CD14-positive monocyte (primary cell): ENCODE data around the gene TMEM126B. TPM values are rescaled to one million over a fixed set of nuclear protein-coding genes. Genes with fewer than 3 reads are reported as not detected.
"Not testable (repeated sequence)": the region's sequence is repeated elsewhere in the genome, so short reads cannot be mapped to it uniquely, and the experiment has no call there.

Source experiments
- DNase-seq, 3 donors: peaks; one replicate each; pipeline ENCODE4 v3.0.0-alpha.2; 2011 to 2022
- H2AFZ ChIP-seq: 2 replicates; pipeline ENCODE4 v1.6.0; 2012; ENCODE audit warnings: mild to moderate bottlenecking, low read depth, low read length, inconsistent platforms; ENCODE audit not compliant: insufficient read depth, poor library complexity, severe bottlenecking
- H3K27ac ChIP-seq, 2 donors: 1 replicate in 1 of 2; 2 replicates in 1 of 2; pipeline ENCODE4 v1.5.1; 2012 to 2013; ENCODE audit warnings: low read length in 2 of 2, control low read depth in 1 of 2, inconsistent platforms in 1 of 2, low read depth in 1 of 2, mild to moderate bottlenecking in 1 of 2
- H3K27me3 ChIP-seq, 2 donors: one replicate each; pipeline versions ENCODE4 v1.6.0 to v1.6.1; 2011 to 2013; ENCODE audit warnings: low read length in 2 of 2; ENCODE audit not compliant: control insufficient read depth in 2 of 2, insufficient read depth in 2 of 2
- H3K36me3 ChIP-seq, 2 donors: replicated peaks in 1 of 2; 1 replicate in 1 of 2; 2 replicates in 1 of 2; pipeline versions ENCODE4 v1.5.1 to v1.6.1; 2012 to 2013; ENCODE audit warnings: low read length in 2 of 2, control low read depth in 1 of 2, inconsistent platforms in 1 of 2, mild to moderate bottlenecking in 1 of 2; ENCODE audit not compliant: insufficient read depth in 2 of 2, control insufficient read depth in 1 of 2
- H3K4me1 ChIP-seq, 2 donors: 1 replicate in 1 of 2; 2 replicates in 1 of 2; pipeline versions ENCODE4 v1.5.1 to v1.6.1; 2012 to 2013; ENCODE audit warnings: low read length in 2 of 2, control low read depth in 1 of 2, inconsistent platforms in 1 of 2, mild to moderate bottlenecking in 1 of 2, moderate library complexity in 1 of 2; ENCODE audit not compliant: insufficient read depth in 2 of 2, control insufficient read depth in 1 of 2
- H3K4me2 ChIP-seq: replicated peaks from 2 replicates; pipeline ENCODE3; 2012; ENCODE audit warnings: low read length, moderate library complexity, mild to moderate bottlenecking; ENCODE audit not compliant: poor library complexity, severe bottlenecking; ENCODE audit errors: extremely low read depth
- H3K4me3 ChIP-seq, 3 experiments: fragments of 200-600 bp in 1 of 3; sonication (generic) in 1 of 3; replicated peaks in 1 of 3; 1 replicate in 2 of 3; 2 replicates in 1 of 3; pipeline ENCODE4 v1.5.1; 2011 to 2013; ENCODE audit warnings: low read length in 3 of 3, mild to moderate bottlenecking in 3 of 3, control low read depth in 2 of 3, low read depth in 2 of 3, inconsistent platforms in 1 of 3, moderate library complexity in 1 of 3
- H3K79me2 ChIP-seq: 2 replicates; pipeline ENCODE4 v1.6.0; 2012; ENCODE audit warnings: mild to moderate bottlenecking, control low read depth, inconsistent platforms, low read length, moderate library complexity; ENCODE audit not compliant: insufficient read depth
- H3K9ac ChIP-seq: 2 replicates; pipeline ENCODE4 v1.6.0; 2017; ENCODE audit warnings: low read length, mild to moderate bottlenecking; ENCODE audit not compliant: insufficient read depth, poor library complexity, severe bottlenecking
- H3K9me3 ChIP-seq, 2 donors: replicated peaks in 1 of 2; 1 replicate in 1 of 2; 2 replicates in 1 of 2; pipeline versions ENCODE4 v1.5.1 to v1.6.1; 2012 to 2013; ENCODE audit warnings: low read length in 2 of 2, control low read depth in 1 of 2; ENCODE audit not compliant: control insufficient read depth in 1 of 2, insufficient read depth in 1 of 2
- H4K20me1 ChIP-seq: 2 replicates; pipeline ENCODE4 v1.6.0; 2012; ENCODE audit warnings: mild to moderate bottlenecking, low read length, control low read depth, moderate library complexity; ENCODE audit not compliant: insufficient read depth
- H3K27ac Mint-ChIP-seq, 7 donors: one replicate each; pipeline ENCODE4 v1.8.0; 2020; ENCODE audit warnings: mild to moderate bottlenecking in 7 of 7, mixed read lengths in 7 of 7, moderate library complexity in 6 of 7, inconsistent platforms in 2 of 7
- H3K27me3 Mint-ChIP-seq, 3 donors: one replicate each; pipeline ENCODE4 v1.8.0; 2021 to 2022; ENCODE audit warnings: low read depth in 3 of 3, mild to moderate bottlenecking in 3 of 3, mixed read lengths in 3 of 3, moderate library complexity in 3 of 3, inconsistent platforms in 1 of 3
- H3K36me3 Mint-ChIP-seq, 2 donors: one replicate each; pipeline ENCODE4 v1.8.0; 2020; ENCODE audit warnings: mixed read lengths in 2 of 2, inconsistent platforms in 1 of 2, mild to moderate bottlenecking in 1 of 2
- H3K4me1 Mint-ChIP-seq: one replicate; pipeline ENCODE4 v1.8.0; 2020; ENCODE audit warnings: mild to moderate bottlenecking, mixed read lengths
- H3K4me3 Mint-ChIP-seq, 2 donors: one replicate each; pipeline ENCODE4 v1.8.0; 2020; ENCODE audit warnings: mild to moderate bottlenecking in 2 of 2, mixed read lengths in 2 of 2, moderate library complexity in 1 of 2
- H3K9me3 Mint-ChIP-seq, 7 donors: one replicate each; pipeline ENCODE4 v1.8.0; 2020 to 2022; ENCODE audit warnings: mixed read lengths in 7 of 7, mild to moderate bottlenecking in 6 of 7, moderate library complexity in 6 of 7, inconsistent platforms in 2 of 7
- WGBS: methylation state at CpG from one replicate; pipeline ENCODE4 v1.1.5; 2013; ENCODE audit warnings: missing lambda C conversion rate; ENCODE audit not compliant: insufficient coverage; 5-methylcytosine and 5-hydroxymethylcytosine counted together
- intact Hi-C, 2 donors: fragments of 100-400 bp; cut with micrococcal nuclease; formaldehyde crosslinking; loops; one replicate each; pipeline versions ENCODE4 v1.15.0 to v1.15.1; 2023
- polyA plus RNA-seq, 3 donors: library from polyadenylated mRNA; depleted of rRNA in 1 of 3; unstranded in 2 of 3; stranded (reverse) in 1 of 3; fragments of 300-500 nt in 2 of 3; fragments of >200 nt in 1 of 3; fragmentation: Illumina TruSeq in 2 of 3; gene quantifications; 1 replicate in 2 of 3; 2 replicates in 1 of 3; pipeline ENCODE4 v1.2.3, GENCODE V29; 2012 to 2021
- TF ChIP-seq, protein P1 (sequence below): fragments of 200-600 bp; IDR thresholded peaks from one replicate; pipeline ENCODE4 v1.8.0; 2022; ENCODE audit warnings: antibody characterized with exemption, mild to moderate bottlenecking

Gene TMEM126B
- polyA plus RNA-seq, 3 donors, result 24.7 to 44.3 (median 41.1) TPM

DNA sequence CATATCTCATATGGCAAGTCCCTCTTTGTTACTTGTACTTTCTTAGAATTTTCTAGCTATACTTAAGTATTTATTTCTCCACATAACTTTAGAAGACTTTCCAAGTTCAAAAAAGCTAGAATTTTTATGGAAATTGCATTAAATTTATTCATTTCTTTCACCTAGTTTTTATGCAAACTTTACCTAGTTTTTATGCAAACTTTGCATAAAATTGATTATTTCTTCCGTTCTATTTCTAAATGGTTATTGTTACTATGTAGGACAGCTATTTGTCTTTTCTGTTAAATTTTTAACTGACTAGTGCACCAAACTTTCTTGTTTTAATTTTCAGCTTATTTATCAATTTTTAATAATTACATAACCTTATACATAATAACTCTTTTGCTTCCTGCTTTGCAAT, 39.8 kb downstream of the TMEM126B start:
- no peak overlapping the region for H3K27ac ChIP-seq
- H3K4me2 ChIP-seq, result no peak overlapping the region
- H3K4me3 Mint-ChIP-seq, result no peak overlapping the region
- H3K9ac ChIP-seq, result no peak overlapping the region
- no peak overlapping the region for H3K4me3 ChIP-seq
- no peak for DNase-seq
- TF ChIP-seq, protein P1, sequence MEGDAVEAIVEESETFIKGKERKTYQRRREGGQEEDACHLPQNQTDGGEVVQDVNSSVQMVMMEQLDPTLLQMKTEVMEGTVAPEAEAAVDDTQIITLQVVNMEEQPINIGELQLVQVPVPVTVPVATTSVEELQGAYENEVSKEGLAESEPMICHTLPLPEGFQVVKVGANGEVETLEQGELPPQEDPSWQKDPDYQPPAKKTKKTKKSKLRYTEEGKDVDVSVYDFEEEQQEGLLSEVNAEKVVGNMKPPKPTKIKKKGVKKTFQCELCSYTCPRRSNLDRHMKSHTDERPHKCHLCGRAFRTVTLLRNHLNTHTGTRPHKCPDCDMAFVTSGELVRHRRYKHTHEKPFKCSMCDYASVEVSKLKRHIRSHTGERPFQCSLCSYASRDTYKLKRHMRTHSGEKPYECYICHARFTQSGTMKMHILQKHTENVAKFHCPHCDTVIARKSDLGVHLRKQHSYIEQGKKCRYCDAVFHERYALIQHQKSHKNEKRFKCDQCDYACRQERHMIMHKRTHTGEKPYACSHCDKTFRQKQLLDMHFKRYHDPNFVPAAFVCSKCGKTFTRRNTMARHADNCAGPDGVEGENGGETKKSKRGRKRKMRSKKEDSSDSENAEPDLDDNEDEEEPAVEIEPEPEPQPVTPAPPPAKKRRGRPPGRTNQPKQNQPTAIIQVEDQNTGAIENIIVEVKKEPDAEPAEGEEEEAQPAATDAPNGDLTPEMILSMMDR, result no peak
- no peaks in the 10 kb centered on the region for H3K27me3 ChIP-seq
- peaks cover 0 to 3% (median 0%) of the 10 kb centered on the region in 3 donors for H3K27me3 Mint-ChIP-seq
- peaks cover 6 to 11% of the 10 kb centered on the region in 2 donors for H3K4me1 ChIP-seq
- H3K79me2 ChIP-seq, result peaks cover 21% of the 10 kb centered on the region
- peaks cover 0 to 4% of the 10 kb centered on the region in 2 donors for H3K9me3 ChIP-seq
- peaks cover 0 to 8% (median 4%) of the 10 kb centered on the region in 7 donors for H3K9me3 Mint-ChIP-seq
- intact Hi-C loops, result loop anchor here in 1 of 2 donors (10.0 kb wide), 1 partner anchor 577 kb away; the partner anchor contains the start of gene EED
- no peaks in the 10 kb centered on the region for H3K36me3 ChIP-seq
- H3K4me1 Mint-ChIP-seq, result peaks cover 9% of the 10 kb centered on the region
- no peaks in the 10 kb centered on the region for H3K36me3 Mint-ChIP-seq
- no peak overlapping the region for H2AFZ ChIP-seq
- H4K20me1 ChIP-seq, result peaks cover 8% of the 10 kb centered on the region
- WGBS, result no CpG with 5 or more reads among the region's 1 CpG
- no peak overlapping the region for H3K27ac Mint-ChIP-seq

DNA sequence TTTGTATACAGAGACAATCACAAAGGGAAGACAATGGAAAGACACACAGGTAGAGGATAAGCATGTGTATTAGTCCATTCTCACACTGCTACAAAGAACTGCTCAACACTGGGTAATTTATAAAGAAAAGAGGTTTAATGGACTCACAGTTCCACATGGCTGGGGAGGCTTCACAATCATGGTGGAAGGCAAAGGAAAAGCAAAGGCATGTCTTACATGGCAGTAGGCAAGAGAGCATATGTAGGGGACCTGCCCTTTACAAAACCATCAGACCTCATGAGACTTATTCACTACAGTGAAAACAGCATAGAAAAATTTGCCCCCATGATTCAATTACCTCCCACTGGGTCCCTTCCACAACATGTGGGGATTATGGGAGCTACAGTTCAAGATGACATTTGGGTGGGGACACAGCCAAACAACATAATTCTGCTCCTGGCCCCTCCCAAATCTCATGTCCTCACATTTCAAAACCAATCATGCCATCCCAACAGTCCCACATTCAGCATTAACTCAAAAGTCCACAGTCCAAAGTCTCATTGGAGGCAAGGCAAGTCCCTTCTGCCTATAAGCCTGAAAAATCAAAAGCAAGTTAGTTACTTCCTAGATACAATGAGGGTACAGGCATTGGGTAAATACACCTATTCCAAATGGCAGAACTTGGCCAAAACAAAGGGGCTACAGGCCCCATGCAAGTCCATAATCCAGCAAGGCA, 42.7 kb downstream of the TMEM126B start:
- H4K20me1 ChIP-seq, intact Hi-C loops, H3K9me3 ChIP-seq, H3K36me3 ChIP-seq, DNase-seq, H3K4me3 Mint-ChIP-seq, H3K4me1 Mint-ChIP-seq, H3K27ac Mint-ChIP-seq, H3K79me2 ChIP-seq, H3K27me3 Mint-ChIP-seq, H3K9ac ChIP-seq, H2AFZ ChIP-seq, H3K4me3 ChIP-seq, H3K27me3 ChIP-seq, H3K4me1 ChIP-seq, H3K27ac ChIP-seq, H3K9me3 Mint-ChIP-seq, H3K36me3 Mint-ChIP-seq, H3K4me2 ChIP-seq: not testable (repeated sequence)
